Ovary (tissue), 9 donors: ENCODE data around the gene KCNMB2. TPM values are rescaled to one million over a fixed set of nuclear protein-coding genes. Genes with fewer than 3 reads are reported as not detected.

ENCODE experiments used
- DNase-seq, 5 donors: peaks; one replicate each; pipeline ENCODE4 v3.0.0-alpha.2; 2019 to 2020
- H3K27ac ChIP-seq, 2 donors: fragments of 200-600 bp; one replicate each; pipeline versions ENCODE4 v1.5.1 to v1.8.0; 2019 to 2022
- H3K27me3 ChIP-seq: fragments of 200-600 bp; one replicate; pipeline ENCODE4 v1.8.0; 2022
- H3K36me3 ChIP-seq: fragments of 200-600 bp; sonication (generic); one replicate; pipeline ENCODE4 v1.5.1; 2019
- H3K4me1 ChIP-seq: one replicate; pipeline ENCODE4 v1.8.1; 2013; ENCODE audit warnings: mild to moderate bottlenecking, moderate library complexity; ENCODE audit not compliant: insufficient read depth
- H3K4me3 ChIP-seq: fragments of 200-600 bp; sonication (generic); one replicate; pipeline ENCODE4 v1.5.1; 2017
- H3K9me3 ChIP-seq, 2 donors: fragments of 200-600 bp in 1 of 2; sonication (generic) in 1 of 2; one replicate each; pipeline versions ENCODE4 v1.5.1 to v1.8.1; 2013 to 2019; ENCODE audit warnings: mild to moderate bottlenecking in 1 of 2, moderate library complexity in 1 of 2
- EP300 ChIP-seq: sonication (generic); formaldehyde crosslinking; IDR thresholded peaks from one replicate; pipeline ENCODE4 v1.6.1; 2017; ENCODE audit warnings: antibody characterized with exemption
- POLR2A ChIP-seq: fragments of 450-650 bp; IDR thresholded peaks from one replicate; pipeline ENCODE4 v1.6.1; 2017; ENCODE audit warnings: antibody characterized with exemption, mild to moderate bottlenecking, moderate library complexity
- WGBS, 3 donors: extraction: QIAGEN DNeasy Blood & Tissue Kit in 1 of 3; methylation state at CpG; one replicate each; pipeline versions ENCODE4 v1.1.5 to v1.1.7; 2013 to 2017; 5-methylcytosine and 5-hydroxymethylcytosine counted together
- intact Hi-C, 4 donors: fragments of 100-400 bp; cut with DNase I; formaldehyde crosslinking; loops; one replicate each; pipeline versions ENCODE4 v1.11.0 to v1.15.1; 2022 to 2023
- polyA plus RNA-seq, 2 donors: library from polyadenylated mRNA; stranded (reverse); fragments of 200-250 nt in 1 of 2; fragments of 350-450 nt in 1 of 2; fragmentation: Illumina TruSeq in 1 of 2; extraction: RNeasy Lipid Tissue Mini Kit (QIAGEN cat#74804) in 1 of 2; gene quantifications; one replicate each; pipeline ENCODE4 v1.2.3, GENCODE V29; 2013 to 2014
- total RNA-seq, 7 donors: library from RNA; depleted of rRNA in 2 of 7; stranded (reverse); fragments of >200 nt in 2 of 7; fragmentation: NEBNext Ultra II Directional in 3 of 7; extraction: Animal tissue kit (Norgen Biotek cat#: 25700) in 3 of 7; gene quantifications; one replicate each; pipeline versions ENCODE4 v1.1.0 to v1.2.4, GENCODE V29; 2016 to 2023
- TF ChIP-seq, protein P1 (sequence below), 3 donors: fragments of 450-650 bp in 2 of 3; fragments of 200-600 bp in 1 of 3; IDR thresholded peaks; one replicate each; pipeline versions ENCODE4 v1.5.1 to v1.8.0; 2016 to 2022; ENCODE audit warnings: antibody characterized with exemption in 3 of 3, mild to moderate bottlenecking in 1 of 3
- donor health status: DM: no; HTN: no; CAD: no; lungs with moderate emphysema.
- donor health status: DM: no; HTN: no; CAD: no.
- donor health status: Bipolar disorder and iron deficiency.
- donor health status: DM: yes; HTN: yes; CAD: no.
- donor health status: DM: no; HTN: no; CAD: no.
- donor health status: DM: yes; HTN: yes; CAD: no.

Gene KCNMB2
- total and polyA plus RNA-seq, 9 donors, result 5.7 to 11.6 (median 7.5) TPM

DNA sequence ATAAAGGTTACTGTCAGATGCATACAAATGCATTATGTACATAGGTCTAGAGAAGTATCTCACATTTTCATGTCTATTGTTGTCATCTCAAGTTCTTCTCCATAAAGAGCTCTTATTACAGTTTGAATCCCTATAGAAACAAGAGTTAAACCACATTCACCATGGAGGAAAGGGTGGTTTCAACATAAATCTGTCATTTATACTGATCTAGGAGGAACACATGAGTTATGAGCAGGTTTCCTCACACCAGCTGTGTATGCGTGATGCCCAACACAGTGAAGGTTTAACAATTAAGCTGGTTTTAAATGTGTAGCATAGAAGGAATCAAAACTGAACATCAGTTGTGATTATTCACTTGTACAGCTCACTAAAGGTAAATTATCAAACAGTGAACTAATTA, 251.7 kb downstream of the KCNMB2 start:
- 48 to 90% (median 84%) methylated on average over 1 of the region's 1 CpG for WGBS, 3 donors
- intact Hi-C loops, result no loop called here
- DNase-seq, result no peak
- no peak overlapping the region for H3K27ac ChIP-seq
- TF ChIP-seq POLR2A, result no peak
- TF ChIP-seq EP300, result no peak
- TF ChIP-seq, protein P1, sequence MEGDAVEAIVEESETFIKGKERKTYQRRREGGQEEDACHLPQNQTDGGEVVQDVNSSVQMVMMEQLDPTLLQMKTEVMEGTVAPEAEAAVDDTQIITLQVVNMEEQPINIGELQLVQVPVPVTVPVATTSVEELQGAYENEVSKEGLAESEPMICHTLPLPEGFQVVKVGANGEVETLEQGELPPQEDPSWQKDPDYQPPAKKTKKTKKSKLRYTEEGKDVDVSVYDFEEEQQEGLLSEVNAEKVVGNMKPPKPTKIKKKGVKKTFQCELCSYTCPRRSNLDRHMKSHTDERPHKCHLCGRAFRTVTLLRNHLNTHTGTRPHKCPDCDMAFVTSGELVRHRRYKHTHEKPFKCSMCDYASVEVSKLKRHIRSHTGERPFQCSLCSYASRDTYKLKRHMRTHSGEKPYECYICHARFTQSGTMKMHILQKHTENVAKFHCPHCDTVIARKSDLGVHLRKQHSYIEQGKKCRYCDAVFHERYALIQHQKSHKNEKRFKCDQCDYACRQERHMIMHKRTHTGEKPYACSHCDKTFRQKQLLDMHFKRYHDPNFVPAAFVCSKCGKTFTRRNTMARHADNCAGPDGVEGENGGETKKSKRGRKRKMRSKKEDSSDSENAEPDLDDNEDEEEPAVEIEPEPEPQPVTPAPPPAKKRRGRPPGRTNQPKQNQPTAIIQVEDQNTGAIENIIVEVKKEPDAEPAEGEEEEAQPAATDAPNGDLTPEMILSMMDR (IDR thresholded peaks at IDR 0.05), result no peak
- H3K4me3 ChIP-seq, result no peak overlapping the region
- no peaks in the 10 kb centered on the region for H3K4me1 ChIP-seq
- no peaks in the 10 kb centered on the region for H3K27me3 ChIP-seq
- no peaks in the 10 kb centered on the region for H3K36me3 ChIP-seq
- H3K9me3 ChIP-seq, result peaks cover 0 to 5% of the 10 kb centered on the region in 2 donors

DNA sequence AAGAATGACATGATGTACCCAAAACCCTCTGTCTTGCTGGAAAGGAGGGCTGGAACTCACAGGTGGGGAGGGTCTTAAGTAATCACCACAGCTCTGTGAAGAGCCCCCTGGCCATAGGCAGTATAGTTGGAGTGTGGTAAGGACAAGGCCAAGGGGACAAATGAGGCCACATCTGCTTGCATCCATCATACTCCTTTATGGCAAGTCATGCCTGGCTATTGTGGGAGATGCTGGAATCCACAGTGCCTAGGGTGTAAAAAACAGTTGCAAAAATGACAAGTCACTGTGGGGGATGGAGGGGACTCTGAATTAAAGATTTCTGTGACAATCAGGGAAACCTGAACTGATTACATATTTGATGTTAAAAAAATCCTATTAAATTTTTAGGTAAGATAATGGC, 258.5 kb downstream of the KCNMB2 start:
- H3K9me3 ChIP-seq, result peaks cover 0 to 5% of the 10 kb centered on the region in 2 donors
- H3K36me3 ChIP-seq, result no peaks in the 10 kb centered on the region
- intact Hi-C loops, result no loop called here
- no peak for DNase-seq
- no peak overlapping the region for H3K27ac ChIP-seq
- TF ChIP-seq EP300 (no peak), POLR2A (no peak)
- TF ChIP-seq, protein P1 (IDR thresholded peaks at IDR 0.05), result no peak
- no peaks in the 10 kb centered on the region for H3K27me3 ChIP-seq
- no peaks in the 10 kb centered on the region for H3K4me1 ChIP-seq
- H3K4me3 ChIP-seq, result no peak overlapping the region

DNA sequence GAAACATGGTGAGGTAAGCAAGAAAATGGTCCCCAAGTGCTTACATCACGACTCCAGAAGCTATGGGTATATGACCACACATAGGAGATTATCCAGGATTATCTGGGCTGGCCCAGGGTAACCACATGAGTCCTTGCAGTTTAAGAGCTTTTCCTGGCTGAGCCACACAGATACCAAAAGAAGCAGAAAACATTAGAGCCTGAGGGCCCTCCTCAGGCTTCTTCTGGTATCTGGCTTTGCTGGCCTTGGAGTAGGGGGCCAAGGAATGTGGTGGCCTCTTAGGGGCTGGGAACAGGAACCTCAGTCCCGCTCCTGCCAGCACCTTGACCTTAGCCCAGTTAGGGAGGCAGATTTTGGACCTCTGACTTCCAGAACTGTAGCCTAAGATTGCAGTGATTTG, 259.1 kb downstream of the KCNMB2 start:
- Histone ChIP-seq H3K27me3 (no peaks in the 10 kb centered on the region), H3K36me3 (no peaks in the 10 kb centered on the region), H3K4me3 (no peak overlapping the region), H3K4me1 (no peaks in the 10 kb centered on the region), H3K9me3 (peaks cover 0 to 3% of the 10 kb centered on the region in 2 donors), H3K27ac (no peak overlapping the region)
- TF ChIP-seq POLR2A, result no peak
- TF ChIP-seq, protein P1 (IDR thresholded peaks at IDR 0.05), result no peak
- no peak for TF ChIP-seq EP300
- intact Hi-C loops, result no loop called here
- no peak for DNase-seq
- 68 to 77% (median 76%) methylated on average over 2 of the region's 2 CpGs for WGBS, 3 donors

DNA sequence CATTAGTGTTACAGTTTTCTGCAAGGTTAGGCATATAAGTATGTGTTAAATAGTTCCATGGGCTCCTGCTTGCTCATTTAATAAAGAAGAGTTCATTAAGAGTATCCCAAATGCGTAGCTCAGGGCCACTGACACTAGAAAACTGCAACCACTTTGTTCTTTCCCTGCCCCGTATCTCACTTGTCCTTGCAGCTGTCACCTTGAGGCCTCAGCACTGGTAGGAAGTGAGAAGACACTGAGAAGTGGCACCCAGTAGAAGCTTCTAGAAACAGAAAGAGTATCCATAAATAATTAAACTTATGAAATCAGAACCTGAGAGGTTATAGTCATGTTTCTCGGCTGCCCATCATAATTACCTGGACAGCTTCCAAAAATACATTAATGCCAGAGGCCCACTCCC, 266.0 kb downstream of the KCNMB2 start:
- no peaks in the 10 kb centered on the region for H3K27me3 ChIP-seq

More for the DNA sequence above, 266.0 kb downstream of the KCNMB2 start:
- TF ChIP-seq EP300, result no peak
- TF ChIP-seq, protein P1 (IDR thresholded peaks at IDR 0.05), result no peak
- no peak for TF ChIP-seq POLR2A
- no peak for DNase-seq
- no peaks in the 10 kb centered on the region for H3K36me3 ChIP-seq
- no peak overlapping the region for H3K4me3 ChIP-seq
- intact Hi-C loops, result no loop called here
- WGBS, 3 donors, result 92 to 97% (median 93%) methylated on average over 3 of the region's 3 CpGs
- peaks cover 1% of the 10 kb centered on the region for H3K4me1 ChIP-seq
- H3K27ac ChIP-seq, result no peak overlapping the region
- no peaks in the 10 kb centered on the region for H3K9me3 ChIP-seq
